Superior temporal gyrus (tissue), 1 donor: ENCODE measurements around the gene SAP30L.

Source experiments
- DNase-seq: peaks from one replicate; pipeline ENCODE4 v3.0.0-alpha.2; 2016; ENCODE audit errors: extremely low spot score

Gene SAP30L

GRCh38 chr5:154479944-154480750 lies 34.4 kb downstream of the SAP30L start:
- no peak for DNase-seq

GRCh38 chr5:154480847-154481246 lies 35.0 kb downstream of the SAP30L start:
- DNase-seq, result no peak

DNA sequence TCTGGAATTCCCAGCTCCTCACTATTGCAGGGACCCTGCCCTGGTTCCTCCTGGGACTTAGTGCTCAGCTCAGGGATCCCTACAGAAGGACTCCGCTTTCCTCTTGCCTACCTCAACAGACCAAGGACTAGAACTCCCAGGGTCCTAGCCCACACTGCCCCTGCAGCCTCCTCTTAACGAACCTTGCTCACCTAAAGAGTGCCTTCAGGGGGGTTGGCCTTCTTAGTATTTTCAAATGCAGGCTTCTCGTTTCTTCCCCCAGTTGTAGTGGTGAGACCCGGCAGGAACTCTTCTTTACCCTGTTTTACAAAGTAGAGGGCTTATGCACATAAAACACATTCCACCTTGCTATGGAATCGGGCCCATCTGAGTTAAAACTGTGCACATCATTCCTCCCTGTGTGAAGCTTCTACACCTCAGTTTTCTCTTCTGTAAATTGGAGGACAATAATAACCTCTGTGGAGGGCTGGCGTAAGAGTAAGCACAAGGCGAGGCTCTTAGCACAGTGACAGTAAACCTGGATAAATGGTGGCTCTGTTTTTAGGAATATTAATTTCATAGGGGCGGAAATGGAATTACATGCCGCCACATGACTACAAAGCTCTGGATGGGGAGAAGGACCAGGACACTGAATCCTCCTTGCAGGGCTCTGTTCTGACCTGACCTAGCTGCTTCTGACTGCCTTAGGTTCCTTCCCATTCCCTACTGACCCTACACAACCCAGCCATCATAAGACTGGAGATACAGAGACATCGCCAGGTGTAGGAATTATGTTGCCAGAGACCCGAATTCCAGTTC lies 36.0 kb downstream of the SAP30L start:
- no peak for DNase-seq

DNA sequence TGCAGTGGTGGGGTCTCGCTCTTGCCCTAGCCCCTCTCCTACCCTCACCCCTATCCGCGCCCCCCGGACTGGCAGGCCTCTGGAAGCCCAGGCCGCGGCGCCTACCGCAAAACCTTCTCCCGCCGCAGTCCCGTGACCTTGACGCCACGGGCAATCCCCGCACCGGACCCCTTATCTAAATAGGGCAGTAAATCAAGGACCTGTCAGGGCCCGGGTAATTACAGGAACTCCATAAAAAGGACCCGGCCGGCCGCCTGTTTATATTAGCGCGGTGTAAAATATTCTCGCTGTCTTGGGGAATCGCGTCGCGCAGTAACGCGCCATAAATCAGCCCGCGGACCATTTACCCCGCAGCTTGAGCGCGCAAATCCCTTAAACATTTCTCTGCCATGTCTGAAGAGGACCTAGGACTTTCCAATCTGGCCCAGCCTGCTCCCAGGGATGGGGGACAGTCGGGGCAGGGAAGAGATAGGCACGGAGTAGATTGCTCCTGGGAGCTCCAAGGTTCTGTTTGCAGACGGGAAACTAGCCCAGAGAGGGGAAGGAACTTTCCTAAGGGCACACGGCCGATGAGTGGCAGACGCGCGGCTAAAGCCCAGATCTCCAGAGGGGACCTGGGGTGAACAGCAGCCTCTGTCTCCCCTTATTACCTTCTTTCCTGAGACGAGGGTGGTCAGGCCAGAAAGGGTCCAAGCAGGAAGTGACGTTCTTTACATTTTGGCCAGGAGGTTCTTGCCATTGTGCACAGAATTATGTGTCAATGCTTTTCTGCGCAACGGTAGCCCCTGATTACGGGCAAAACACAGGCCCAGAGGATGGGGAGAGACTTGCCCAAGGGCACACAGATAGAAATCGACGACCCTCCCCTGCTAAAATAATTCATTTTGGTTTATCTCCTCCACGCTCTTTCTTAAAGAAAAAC lies 37.0 kb downstream of the SAP30L start:
- no peak for DNase-seq

DNA sequence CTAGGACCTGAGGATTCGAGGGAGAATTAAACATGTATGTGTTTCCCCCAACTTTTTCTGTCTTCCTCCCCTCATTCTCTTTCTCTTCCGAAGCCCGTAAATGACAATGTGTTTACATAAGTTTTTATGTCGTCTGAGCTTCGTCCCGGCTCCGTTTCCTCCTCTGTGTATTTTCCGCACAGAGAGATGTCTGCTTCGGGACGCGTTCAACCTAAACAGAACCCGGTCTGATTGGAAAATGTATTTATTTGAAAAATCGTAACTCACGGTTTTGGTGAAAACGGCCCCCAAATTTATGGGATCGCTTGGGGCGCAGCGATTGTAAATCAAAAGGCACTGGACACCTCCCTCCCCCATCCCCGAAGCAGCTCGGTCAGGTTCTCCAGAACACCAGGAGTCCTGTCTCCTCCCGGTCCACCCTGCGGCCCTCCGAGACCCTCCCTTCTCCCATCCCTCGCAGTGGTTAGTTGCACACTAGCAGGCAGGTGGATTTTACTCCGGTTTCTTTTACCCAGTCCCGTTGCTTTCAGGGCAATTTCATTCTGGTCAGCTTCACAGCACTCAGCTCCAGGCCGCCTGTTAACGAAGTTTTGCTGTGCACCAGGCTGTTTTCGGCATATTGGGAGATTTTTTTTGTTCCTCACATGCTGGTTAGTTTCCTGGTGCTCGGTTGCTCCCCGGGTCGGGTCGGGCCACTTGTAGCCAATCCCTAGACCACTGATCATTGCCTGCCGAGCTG lies 38.0 kb downstream of the SAP30L start:
- no peak for DNase-seq

DNA sequence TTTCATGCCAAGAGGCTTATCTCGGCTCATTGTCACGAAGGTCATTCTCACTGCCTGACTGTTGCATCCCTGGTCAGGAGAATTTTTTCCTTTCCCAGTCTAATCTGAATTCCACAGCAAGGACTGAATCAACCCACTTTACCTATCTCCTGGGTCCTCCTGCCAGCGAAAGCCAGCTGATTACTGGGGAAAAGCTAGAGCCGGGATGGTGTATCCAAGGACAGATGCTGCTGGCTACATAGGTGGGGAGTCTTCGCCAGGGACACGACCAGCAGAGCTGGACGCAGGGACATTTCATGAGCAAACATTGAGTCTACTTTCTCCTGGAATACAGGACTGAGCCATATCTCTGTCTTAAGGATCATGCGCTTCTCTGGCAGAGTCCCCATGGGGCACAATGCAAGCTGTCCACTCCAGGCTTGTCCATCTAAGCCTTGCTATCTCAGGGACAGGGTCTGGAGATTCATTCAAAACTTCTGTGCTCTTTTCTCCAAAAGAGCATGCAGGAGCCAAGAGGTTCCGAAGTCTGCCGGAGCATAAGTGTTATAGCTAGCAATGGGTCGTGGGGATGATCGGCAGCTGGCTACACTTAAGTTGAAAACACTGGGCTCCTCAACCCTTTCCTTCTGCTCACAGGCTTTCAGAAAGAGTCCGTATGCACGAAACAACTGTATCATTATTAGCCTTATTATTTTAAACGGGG lies 38.7 kb downstream of the SAP30L start:
- DNase-seq, result no peak

DNA sequence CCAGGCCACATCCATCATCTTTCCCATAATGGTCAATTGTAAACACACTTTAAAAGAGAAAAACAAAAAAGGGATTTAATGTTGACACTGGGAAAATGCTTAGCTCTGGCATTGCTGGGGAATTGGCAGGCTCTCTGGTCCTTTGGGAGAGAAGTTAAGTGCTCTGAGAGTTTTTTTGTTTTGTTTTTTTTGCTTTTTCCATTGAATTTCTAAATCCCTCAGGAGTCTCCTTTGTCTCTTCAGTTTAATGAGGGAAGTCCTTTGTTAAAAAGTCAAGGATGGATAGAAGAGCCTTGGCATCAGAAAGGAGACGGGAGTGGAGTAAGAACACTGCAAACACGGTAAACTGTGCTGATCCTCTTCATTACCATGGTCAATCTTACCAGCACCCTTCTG lies 39.3 kb downstream of the SAP30L start:
- DNase-seq, result no peak

DNA sequence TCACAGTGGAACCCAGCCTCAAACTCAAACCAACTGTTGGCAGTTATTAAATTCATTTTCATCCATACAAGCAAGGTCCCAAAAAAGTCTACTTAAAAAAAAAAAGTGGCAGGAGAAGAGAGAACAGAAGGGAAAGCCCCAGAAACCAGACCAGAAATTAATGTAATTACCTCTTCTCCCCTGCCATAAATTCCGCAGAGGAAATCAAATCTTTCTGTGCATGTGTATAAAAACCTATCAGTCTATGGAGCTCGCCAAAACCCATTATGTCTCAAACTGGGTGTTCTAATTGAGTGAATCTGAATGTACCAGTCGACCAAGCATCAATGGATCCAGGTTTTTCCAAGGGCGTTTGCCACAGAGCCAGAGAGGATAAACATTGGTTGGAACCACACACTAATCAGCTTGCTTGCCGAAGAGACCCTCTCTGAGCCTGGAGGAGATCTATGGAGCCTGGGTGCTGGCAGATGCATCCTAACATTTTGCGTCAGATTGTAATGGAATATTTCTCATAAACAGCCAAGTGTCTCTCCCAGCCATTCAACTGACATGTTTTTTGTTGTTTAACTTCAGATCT lies 40.1 kb downstream of the SAP30L start:
- no peak for DNase-seq

GRCh38 chr5:154486427-154486866 lies 40.6 kb downstream of the SAP30L start:
- DNase-seq, result no peak

- no peak for DNase-seq
Measured at GRCh38 chr5:154487541-154487940, 41.7 kb downstream of the SAP30L start.

GRCh38 chr5:154491941-154492340 lies 46.1 kb downstream of the SAP30L start:
- DNase-seq, result no peak

GRCh38 chr5:154493274-154493673 lies 47.5 kb downstream of the SAP30L start:
- DNase-seq, result no peak

GRCh38 chr5:154494036-154494435 lies 48.2 kb downstream of the SAP30L start:
- no peak for DNase-seq

DNA sequence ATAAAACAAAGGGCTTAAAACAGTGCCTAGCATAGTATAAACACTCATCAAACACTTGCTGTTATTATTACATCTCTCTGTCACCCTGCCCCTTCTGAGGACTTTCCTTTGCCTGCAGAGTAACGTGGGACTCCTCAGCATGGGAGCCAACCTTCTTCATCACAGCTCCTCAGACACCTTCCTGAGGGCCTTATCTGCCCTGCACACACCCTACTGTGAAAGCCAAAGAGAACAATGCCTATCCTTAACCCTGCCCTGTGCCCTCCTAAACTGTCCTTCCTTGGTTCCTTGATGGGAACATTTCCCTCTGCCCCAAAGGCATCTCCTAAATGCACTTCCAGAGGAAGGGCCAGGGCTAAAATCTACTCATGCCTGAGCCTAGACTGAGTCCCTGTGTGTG lies 52.8 kb downstream of the SAP30L start:
- no peak for DNase-seq

- no peak for DNase-seq
Measured at GRCh38 chr5:154498994-154499393, 53.2 kb downstream of the SAP30L start.

DNA sequence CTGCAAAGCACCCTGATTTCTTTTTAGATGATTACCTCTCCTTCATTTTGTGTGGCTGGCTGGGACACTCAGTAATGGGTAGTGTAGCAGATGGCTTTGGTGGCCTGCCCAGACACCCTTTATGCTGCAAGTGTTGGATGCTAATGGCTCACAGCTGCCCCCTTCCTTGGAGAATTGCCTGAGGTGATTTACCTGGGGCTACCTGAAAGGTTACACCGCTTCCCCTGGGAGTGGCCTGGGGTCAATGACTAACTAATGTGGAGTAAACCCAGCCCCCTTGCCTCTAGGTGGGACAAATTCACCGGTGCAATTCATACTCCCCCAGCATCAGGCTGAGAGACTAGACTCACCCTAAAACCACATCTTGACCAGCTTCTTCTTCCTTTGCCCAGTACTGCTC lies 55.8 kb downstream of the SAP30L start:
- no peak for DNase-seq

GRCh38 chr5:154502180-154502579 lies 56.4 kb downstream of the SAP30L start:
- no peak for DNase-seq

DNA sequence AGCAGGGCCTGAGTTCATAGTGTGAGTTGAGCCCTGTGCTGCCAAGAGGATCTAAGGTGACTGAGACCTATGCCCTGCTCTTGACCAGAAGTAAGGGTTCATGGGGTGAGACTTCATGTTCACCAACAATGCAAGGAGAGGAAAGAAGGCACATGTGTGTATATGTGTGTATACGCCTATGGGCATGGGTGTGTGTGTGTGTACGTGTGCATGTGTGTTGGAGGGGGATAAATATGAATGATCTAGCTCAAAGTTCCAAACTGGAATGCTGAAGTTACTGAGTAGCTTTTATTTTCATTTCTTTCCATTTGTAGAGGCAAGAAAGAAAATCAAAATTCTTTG lies 57.9 kb downstream of the SAP30L start:
- DNase-seq, result no peak

DNA sequence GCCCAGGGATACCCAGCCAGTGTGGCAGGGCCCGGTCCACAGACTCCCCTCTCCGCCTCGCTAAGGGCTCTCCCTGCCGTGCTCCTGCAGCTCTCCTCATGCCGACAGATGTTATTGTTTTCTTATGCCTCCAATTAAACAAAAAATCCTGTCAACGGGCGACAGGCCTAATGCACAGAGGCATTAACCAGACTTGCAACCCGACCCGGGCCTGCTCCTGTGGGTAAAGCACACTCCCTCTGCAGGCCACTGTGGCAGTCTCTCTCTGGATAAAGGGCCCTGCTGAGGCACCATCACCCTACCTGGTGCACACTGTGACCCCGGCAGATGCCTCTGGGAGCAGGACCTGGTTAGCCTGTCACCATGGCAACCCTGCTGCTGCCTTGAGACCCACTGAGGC lies 59.8 kb downstream of the SAP30L start:
- DNase-seq, result no peak

- no peak for DNase-seq
Measured at GRCh38 chr5:154506049-154506715, 60.4 kb downstream of the SAP30L start.
